HG02943 (cell line): ENCODE data around the gene CYP2R1.

Experiments used
- ATAC-seq: cut with Tn5 transposase; IDR thresholded peaks from one replicate; pipeline ENCODE4 v1.9.1; 2021; ENCODE audit warnings: mild to moderate bottlenecking, low read depth, moderate library complexity; ENCODE audit not compliant: unreplicated experiment

CYP2R1 gene

DNA sequence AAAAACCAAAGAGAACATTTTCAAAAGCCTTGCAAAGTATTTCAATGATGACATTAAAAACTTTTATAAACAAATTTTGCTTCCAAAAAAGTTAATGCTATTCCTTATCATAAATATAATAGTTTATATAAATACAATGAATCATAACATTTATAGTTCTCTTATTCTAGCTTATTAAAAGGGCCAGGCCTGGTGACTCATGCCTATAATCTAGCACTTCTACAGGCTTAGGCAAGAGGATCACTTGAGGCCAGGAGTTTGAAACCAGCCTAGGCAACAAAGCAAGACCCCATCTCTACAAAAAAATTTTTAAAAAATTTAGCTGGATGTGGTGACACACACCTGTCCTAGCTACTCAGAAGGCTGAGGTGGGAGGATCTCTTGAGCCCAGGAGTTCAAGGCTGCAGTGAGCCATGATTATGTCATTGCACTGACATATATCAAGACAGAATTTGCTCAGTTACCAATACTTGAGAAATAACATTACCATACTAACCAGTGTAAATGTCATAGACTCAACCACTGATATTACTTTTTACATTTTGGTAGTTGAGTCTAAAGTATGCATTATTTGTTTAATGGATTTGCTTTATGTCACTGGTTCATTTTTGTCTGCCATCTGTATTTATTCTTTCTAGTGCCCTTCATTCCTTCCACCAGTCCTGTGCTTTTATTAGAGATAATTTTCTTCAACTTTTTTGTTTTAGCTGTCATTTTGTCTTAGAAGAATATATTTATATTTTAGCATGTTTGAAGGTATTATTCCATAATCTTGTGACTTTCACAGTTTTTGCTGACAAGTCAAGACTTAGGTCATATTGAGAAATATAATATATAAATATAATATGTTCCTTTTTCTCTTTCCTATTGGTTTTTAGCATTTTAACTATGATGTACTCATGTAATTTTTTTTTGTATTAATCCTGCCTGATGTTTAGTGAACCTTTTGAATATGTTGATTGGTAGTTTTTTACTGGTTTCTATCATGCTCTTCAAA is 56.2 kb downstream of the CYP2R1 start:
- ATAC-seq = no peak
